ENCODE data around the gene ARHGEF17.

Gene ARHGEF17

GRCh38 chr11:73331138-73331916 lies 23.3 kb downstream of the ARHGEF17 start:
- Histone ChIP-seq H3K27me3 (ENCODE audit: insufficient read depth, low read length) (no peaks in the 10 kb centered on the region), H3K18ac (ENCODE audit: low read length) (peak overlapping the region; percentile 85), H2BK12ac (ENCODE audit: low read length) (peak overlapping the region; percentile 99), H3K4me2 (ENCODE audit: low read length) (peak overlapping the region; percentile 55), H2AK5ac (ENCODE audit: low read length) (peak overlapping the region; percentile 98), H3K27ac (ENCODE audit: low read depth, low read length) (peak overlapping the region; percentile 75), H3K4ac (ENCODE audit: low read depth, low read length) (peak overlapping the region; percentile 87), H4K8ac (ENCODE audit: low read depth, low read length) (peak overlapping the region; percentile 77), H4K12ac (ENCODE audit: low read depth, low read length) (peak overlapping the region; percentile 9), H4K91ac (ENCODE audit: low read depth, low read length) (peak overlapping the region; percentile 96), H3K4me3 (ENCODE audit: low read depth, low read length) (no peak overlapping the region), H3K79me2 (ENCODE audit: control insufficient read depth, insufficient read depth, low read length, poor library complexity) (peaks cover 16% of the 10 kb centered on the region), H3K14ac (ENCODE audit: low read length) (peak overlapping the region; percentile 91), H2AFZ (ENCODE audit: insufficient read depth, low read length, poor library complexity) (peak overlapping the region; percentile 14), H3K79me1 (ENCODE audit: low read length) (peaks cover 35% of the 10 kb centered on the region), H2BK5ac (ENCODE audit: low read depth, low read length, poor library complexity) (peak overlapping the region; percentile 94), H2BK120ac (ENCODE audit: insufficient read depth, low read length, poor library complexity) (peak overlapping the region; percentile 92), H3K36me3 (ENCODE audit: control insufficient read depth in 1 of 2, insufficient read depth in 2 of 2, low read length in 2 of 2) (peaks cover 10 to 14% of the 10 kb centered on the region in 2 experiments), H3K23ac (ENCODE audit: low read length) (no peak overlapping the region), H3K4me1 (ENCODE audit: control insufficient read depth in 1 of 2, insufficient read depth in 2 of 2, low read length in 2 of 2) (peaks cover 58 to 62% of the 10 kb centered on the region in 2 experiments), H3K9me3 (ENCODE audit: insufficient read depth, low read depth, low read length) (no peaks in the 10 kb centered on the region), H3K9ac (ENCODE audit: low read length) (peak overlapping the region; percentile 30)
- WGBS (ENCODE audit: extremely low coverage, insufficient coverage, insufficient read length): no CpG with 5 or more reads among the region's 4 CpGs
- no peak for DNase-seq

GRCh38 chr11:73333173-73333572 lies 25.1 kb downstream of the ARHGEF17 start:
- peaks cover 45 to 51% of the 10 kb centered on the region in 2 experiments for H3K4me1 ChIP-seq (ENCODE audit: control insufficient read depth in 1 of 2, insufficient read depth in 2 of 2, low read length in 2 of 2)
- no peak overlapping the region for H3K4me2 ChIP-seq (ENCODE audit: low read length)
- H3K14ac ChIP-seq (ENCODE audit: low read length): peak overlapping the region; percentile 46
- H2BK5ac ChIP-seq (ENCODE audit: low read depth, low read length, poor library complexity): peak overlapping the region; percentile 4
- H4K12ac ChIP-seq (ENCODE audit: low read depth, low read length): no peak overlapping the region
- peak overlapping the region; percentile 55 for H4K8ac ChIP-seq (ENCODE audit: low read depth, low read length)
- H3K4ac ChIP-seq (ENCODE audit: low read depth, low read length): peak overlapping the region; percentile 21
- peaks cover 16% of the 10 kb centered on the region for H3K79me2 ChIP-seq (ENCODE audit: control insufficient read depth, insufficient read depth, low read length, poor library complexity)
- H3K27me3 ChIP-seq (ENCODE audit: insufficient read depth, low read length): no peaks in the 10 kb centered on the region
- no peaks in the 10 kb centered on the region for H3K9me3 ChIP-seq (ENCODE audit: insufficient read depth, low read depth, low read length)
- H3K4me3 ChIP-seq (ENCODE audit: low read depth, low read length): no peak overlapping the region
- DNase-seq: no peak
- H3K36me3 ChIP-seq (ENCODE audit: control insufficient read depth in 1 of 2, insufficient read depth in 2 of 2, low read length in 2 of 2): peaks cover 5 to 11% of the 10 kb centered on the region in 2 experiments
- peak overlapping the region; percentile 71 for H3K27ac ChIP-seq (ENCODE audit: low read depth, low read length)
- H3K23ac ChIP-seq (ENCODE audit: low read length): no peak overlapping the region
- H2BK120ac ChIP-seq (ENCODE audit: insufficient read depth, low read length, poor library complexity): peak overlapping the region; percentile 28
- peak overlapping the region; percentile 11 for H2AFZ ChIP-seq (ENCODE audit: insufficient read depth, low read length, poor library complexity)
- peak overlapping the region; percentile 60 for H4K91ac ChIP-seq (ENCODE audit: low read depth, low read length)
- no CpG with 5 or more reads among the region's 11 CpGs for WGBS (ENCODE audit: extremely low coverage, insufficient coverage, insufficient read length)
- H3K9ac ChIP-seq (ENCODE audit: low read length): no peak overlapping the region
- peak overlapping the region; percentile 23 for H2BK12ac ChIP-seq (ENCODE audit: low read length)
- H3K18ac ChIP-seq (ENCODE audit: low read length): peak overlapping the region; percentile 73
- H3K79me1 ChIP-seq (ENCODE audit: low read length): peaks cover 35% of the 10 kb centered on the region
- peak overlapping the region; percentile 38 for H2AK5ac ChIP-seq (ENCODE audit: low read length)

GRCh38 chr11:73333640-73334383 lies 25.7 kb downstream of the ARHGEF17 start:
- Histone ChIP-seq H2BK5ac (ENCODE audit: low read depth, low read length, poor library complexity) (peak overlapping the region; percentile 43), H3K23ac (ENCODE audit: low read length) (no peak overlapping the region), H4K91ac (ENCODE audit: low read depth, low read length) (peak overlapping the region; percentile 60), H2BK12ac (ENCODE audit: low read length) (peak overlapping the region; percentile 44), H3K9me3 (ENCODE audit: insufficient read depth, low read depth, low read length) (no peaks in the 10 kb centered on the region), H4K8ac (ENCODE audit: low read depth, low read length) (peak overlapping the region; percentile 52), H3K27me3 (ENCODE audit: insufficient read depth, low read length) (no peaks in the 10 kb centered on the region), H3K79me1 (ENCODE audit: low read length) (peaks cover 35% of the 10 kb centered on the region), H2BK120ac (ENCODE audit: insufficient read depth, low read length, poor library complexity) (peak overlapping the region; percentile 28), H3K4ac (ENCODE audit: low read depth, low read length) (peak overlapping the region; percentile 21), H2AFZ (ENCODE audit: insufficient read depth, low read length, poor library complexity) (peak overlapping the region; percentile 11), H3K27ac (ENCODE audit: low read depth, low read length) (peak overlapping the region; percentile 71), H3K79me2 (ENCODE audit: control insufficient read depth, insufficient read depth, low read length, poor library complexity) (peaks cover 16% of the 10 kb centered on the region), H3K9ac (ENCODE audit: low read length) (no peak overlapping the region), H3K18ac (ENCODE audit: low read length) (peak overlapping the region; percentile 73), H3K36me3 (ENCODE audit: control insufficient read depth in 1 of 2, insufficient read depth in 2 of 2, low read length in 2 of 2) (peaks cover 0 to 11% of the 10 kb centered on the region in 2 experiments), H3K4me3 (ENCODE audit: low read depth, low read length) (no peak overlapping the region), H3K4me2 (ENCODE audit: low read length) (peak overlapping the region; percentile 16), H2AK5ac (ENCODE audit: low read length) (peak overlapping the region; percentile 38), H3K4me1 (ENCODE audit: control insufficient read depth in 1 of 2, insufficient read depth in 2 of 2, low read length in 2 of 2) (peaks cover 45 to 50% of the 10 kb centered on the region in 2 experiments), H3K14ac (ENCODE audit: low read length) (peak overlapping the region; percentile 46), H4K12ac (ENCODE audit: low read depth, low read length) (no peak overlapping the region)
- no peak for DNase-seq
- WGBS (ENCODE audit: extremely low coverage, insufficient coverage, insufficient read length): no CpG with 5 or more reads among the region's 4 CpGs

GRCh38 chr11:73334384-73335203 lies 26.5 kb downstream of the ARHGEF17 start:
- no CpG with 5 or more reads among the region's 6 CpGs for WGBS (ENCODE audit: extremely low coverage, insufficient coverage, insufficient read length)

More at GRCh38 chr11:73334384-73335203, 26.5 kb downstream of the ARHGEF17 start:
- Histone ChIP-seq H3K79me2 (ENCODE audit: control insufficient read depth, insufficient read depth, low read length, poor library complexity) (peaks cover 16% of the 10 kb centered on the region), H3K4me2 (ENCODE audit: low read length) (peak overlapping the region; percentile 16), H3K18ac (ENCODE audit: low read length) (peak overlapping the region; percentile 28), H3K4me1 (ENCODE audit: control insufficient read depth in 1 of 2, insufficient read depth in 2 of 2, low read length in 2 of 2) (peaks cover 49 to 52% of the 10 kb centered on the region in 2 experiments), H3K4ac (ENCODE audit: low read depth, low read length) (peak overlapping the region; percentile 13), H2BK120ac (ENCODE audit: insufficient read depth, low read length, poor library complexity) (peak overlapping the region; percentile 69), H3K4me3 (ENCODE audit: low read depth, low read length) (no peak overlapping the region), H3K9ac (ENCODE audit: low read length) (no peak overlapping the region), H3K23ac (ENCODE audit: low read length) (no peak overlapping the region), H3K36me3 (ENCODE audit: control insufficient read depth in 1 of 2, insufficient read depth in 2 of 2, low read length in 2 of 2) (peaks cover 0 to 11% of the 10 kb centered on the region in 2 experiments), H3K14ac (ENCODE audit: low read length) (peak overlapping the region; percentile 56), H3K79me1 (ENCODE audit: low read length) (peaks cover 35% of the 10 kb centered on the region), H2BK12ac (ENCODE audit: low read length) (peak overlapping the region; percentile 66), H2AK5ac (ENCODE audit: low read length) (peak overlapping the region; percentile 72), H4K12ac (ENCODE audit: low read depth, low read length) (no peak overlapping the region), H3K27me3 (ENCODE audit: insufficient read depth, low read length) (no peaks in the 10 kb centered on the region), H2BK5ac (ENCODE audit: low read depth, low read length, poor library complexity) (peak overlapping the region; percentile 43), H3K27ac (ENCODE audit: low read depth, low read length) (peak overlapping the region; percentile 71), H3K9me3 (ENCODE audit: insufficient read depth, low read depth, low read length) (no peaks in the 10 kb centered on the region), H2AFZ (ENCODE audit: insufficient read depth, low read length, poor library complexity) (peak overlapping the region; percentile 14), H4K8ac (ENCODE audit: low read depth, low read length) (peak overlapping the region; percentile 55), H4K91ac (ENCODE audit: low read depth, low read length) (peak overlapping the region; percentile 77)
- DNase-seq: peak; percentile 14 to 30
